ENCODE data around the gene PTGIS.

PTGIS gene

DNA sequence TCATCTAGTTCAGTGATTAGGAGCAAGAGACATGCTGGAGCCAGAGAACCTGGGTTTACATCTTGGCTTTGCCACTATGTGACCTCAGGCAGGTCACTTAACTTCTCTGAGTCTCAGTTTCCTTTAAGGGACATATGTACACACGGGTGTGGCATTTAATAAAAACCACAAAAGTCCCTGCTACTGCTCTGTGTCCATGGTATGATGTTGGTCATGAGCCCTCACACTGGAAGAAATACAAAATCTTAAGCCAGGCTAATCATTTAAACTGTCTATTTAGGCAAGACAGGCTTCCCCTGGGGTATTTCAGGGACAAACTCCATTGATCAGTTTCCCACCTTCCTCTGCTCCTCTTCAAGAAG, 12.9 kb upstream of the PTGIS start:
- TF ChIP-seq JUND (IDR thresholded peaks at IDR 0.05; ENCODE audit: low read depth): no peak
- no peak for DNase-seq (ENCODE audit: low read depth in 1 of 2, low spot score in 1 of 2)
- in situ Hi-C loops (cut with HindIII; ENCODE audit: low pct_unique_long_range_greater_than_20kb, low sequenced_read_pairs): no loop called here

DNA sequence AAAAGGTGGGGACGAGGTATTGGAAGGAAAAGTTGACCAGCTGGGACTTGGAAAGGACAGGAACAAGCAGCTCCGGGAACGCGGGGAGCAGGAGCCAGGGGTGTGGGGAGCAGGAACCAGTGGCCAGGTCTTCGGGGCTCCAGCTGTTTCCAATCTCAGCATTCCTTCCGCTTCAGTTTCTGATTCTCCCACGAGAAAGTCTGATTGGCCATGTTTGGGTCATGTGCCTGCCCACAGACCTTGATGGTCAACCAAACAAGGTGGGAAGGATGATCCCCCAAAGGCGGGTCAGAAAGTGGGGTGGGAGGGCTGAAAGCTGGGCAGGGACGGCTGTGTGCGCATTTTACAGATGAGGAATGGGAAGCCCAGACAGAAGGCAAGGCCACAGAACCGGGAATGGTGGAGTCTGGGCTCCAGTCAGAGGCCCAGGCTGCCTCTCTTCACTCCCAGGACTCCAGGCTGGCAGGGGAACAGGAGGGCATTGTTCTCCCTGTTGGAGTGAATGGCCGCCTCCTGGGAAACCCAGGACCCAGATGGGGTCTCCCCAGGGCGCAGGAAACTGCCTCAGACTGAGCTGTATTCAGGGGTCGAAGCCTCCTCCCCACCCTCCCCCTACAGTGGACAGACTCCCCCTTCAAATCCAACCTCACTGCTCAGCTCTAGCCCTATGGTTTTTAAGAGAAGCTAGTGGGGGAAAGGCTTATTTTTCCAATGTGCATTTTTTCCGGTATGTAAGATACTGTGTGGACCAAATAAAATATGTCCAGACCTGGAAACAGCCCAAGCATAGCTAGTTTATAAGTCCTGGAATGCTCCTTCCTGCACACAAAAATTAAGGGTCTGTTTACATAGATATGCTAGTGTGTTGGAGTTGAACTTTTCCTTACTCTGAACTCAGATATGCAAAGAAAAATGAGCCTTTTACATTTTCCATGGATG, 12.2 kb upstream of the PTGIS start:
- no peak for TF ChIP-seq JUND (IDR thresholded peaks at IDR 0.05; ENCODE audit: low read depth)
- in situ Hi-C loops (cut with HindIII; ENCODE audit: low pct_unique_long_range_greater_than_20kb, low sequenced_read_pairs): no loop called here
- no peak for DNase-seq (ENCODE audit: low read depth in 1 of 2, low spot score in 1 of 2)

DNA sequence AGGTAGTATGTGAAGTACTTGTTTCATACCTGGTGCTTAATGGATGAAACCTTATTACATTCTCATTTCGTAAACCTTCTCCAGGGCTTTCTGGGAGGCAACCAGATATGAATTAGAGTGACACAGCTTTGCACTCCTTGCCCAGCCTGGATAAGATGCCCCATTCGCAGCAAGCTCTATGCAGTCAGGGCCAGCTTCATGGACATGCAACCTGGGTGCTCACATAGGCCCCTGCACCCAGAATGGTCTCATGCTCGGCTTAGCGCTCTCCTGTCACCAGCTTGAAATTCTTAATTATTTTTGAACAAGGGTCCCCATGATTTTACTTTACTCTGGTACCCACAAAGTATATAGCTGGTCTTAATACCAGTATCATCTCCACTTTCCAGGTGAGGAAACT, 11.3 kb upstream of the PTGIS start:
- in situ Hi-C loops (cut with HindIII; ENCODE audit: low pct_unique_long_range_greater_than_20kb, low sequenced_read_pairs): no loop called here
- no peak for TF ChIP-seq JUND (IDR thresholded peaks at IDR 0.05; ENCODE audit: low read depth)
- no peak for DNase-seq (ENCODE audit: low read depth in 1 of 2, low spot score in 1 of 2)

DNA sequence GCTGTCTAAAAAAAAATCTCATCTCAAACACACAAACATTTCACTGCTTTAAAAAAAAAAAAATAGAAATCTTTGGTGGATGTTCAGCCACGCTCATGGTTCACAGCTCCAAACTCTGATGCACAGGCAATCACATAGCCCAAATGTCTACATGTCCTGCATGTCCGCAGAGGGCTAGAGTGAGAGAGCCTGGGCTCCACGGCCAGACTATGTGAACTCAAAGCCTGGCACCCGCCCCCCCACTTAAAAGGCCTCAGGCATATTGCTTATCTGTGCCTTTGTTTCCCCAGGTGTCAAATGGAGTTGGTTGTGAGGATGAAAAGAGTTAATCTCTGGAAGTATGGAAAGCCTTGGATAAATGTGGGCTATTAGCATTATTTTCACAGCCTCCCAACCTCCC, 10.5 kb upstream of the PTGIS start:
- in situ Hi-C loops (cut with HindIII; ENCODE audit: low pct_unique_long_range_greater_than_20kb, low sequenced_read_pairs): no loop called here
- no peak for DNase-seq (ENCODE audit: low read depth in 1 of 2, low spot score in 1 of 2)
- TF ChIP-seq JUND (IDR thresholded peaks at IDR 0.05; ENCODE audit: low read depth): no peak

DNA sequence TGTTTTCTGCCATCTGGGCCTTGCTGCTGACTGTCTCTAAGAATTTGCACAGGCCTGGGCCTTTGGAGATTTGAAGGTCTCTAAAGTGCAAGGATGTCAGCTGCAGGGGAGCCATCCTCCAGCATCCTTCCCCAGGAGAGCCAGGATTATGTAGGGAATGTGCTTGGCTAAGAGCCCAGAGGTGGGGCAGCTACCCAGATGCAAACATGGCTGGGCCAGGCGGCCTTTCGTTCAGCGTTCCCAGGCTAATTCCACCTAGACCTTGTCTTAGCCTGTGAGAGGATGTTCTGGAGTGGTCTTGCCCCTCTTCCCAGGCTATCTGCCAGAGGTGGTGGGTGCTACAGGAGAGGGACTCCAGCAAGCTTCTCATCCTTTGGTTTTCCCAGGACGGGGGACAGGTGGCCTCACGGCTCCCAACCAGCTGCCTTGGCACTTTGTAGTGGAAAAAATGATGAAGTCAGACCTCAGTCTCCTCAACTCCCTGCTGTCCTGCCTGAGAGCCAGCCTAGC, 7.7 kb upstream of the PTGIS start:
- in situ Hi-C loops (cut with HindIII; ENCODE audit: low pct_unique_long_range_greater_than_20kb, low sequenced_read_pairs): no loop called here
- no peak for DNase-seq (ENCODE audit: low read depth in 1 of 2, low spot score in 1 of 2)
- no peak for TF ChIP-seq JUND (IDR thresholded peaks at IDR 0.05; ENCODE audit: low read depth)

DNA sequence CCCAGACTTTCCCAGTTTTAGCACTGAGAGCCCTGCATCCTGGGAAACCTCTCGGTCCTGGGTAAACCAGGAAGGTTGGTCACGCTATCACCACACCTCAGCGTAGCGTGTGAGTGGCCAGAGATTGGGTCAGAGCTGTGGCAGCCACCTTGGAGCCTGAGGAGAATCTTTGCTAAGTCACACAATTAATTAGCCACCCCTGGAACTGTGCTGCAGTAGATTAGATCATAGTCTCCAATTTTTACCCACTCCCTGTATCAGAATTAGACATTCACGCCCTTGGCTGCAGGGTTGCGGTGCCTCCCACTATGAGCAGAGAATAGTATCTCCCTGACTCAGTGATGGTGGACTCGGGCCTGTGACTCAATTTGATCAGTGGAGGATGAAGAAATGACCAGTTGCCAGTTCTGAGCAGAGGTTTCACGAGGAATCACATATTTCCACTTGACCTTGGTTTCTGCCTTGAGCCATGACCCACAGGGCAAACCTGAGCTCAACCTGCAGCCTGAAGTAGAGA, 6.0 kb upstream of the PTGIS start:
- DNase-seq (ENCODE audit: low read depth in 1 of 2, low spot score in 1 of 2): no peak
- in situ Hi-C loops (cut with HindIII; ENCODE audit: low pct_unique_long_range_greater_than_20kb, low sequenced_read_pairs): no loop called here
- TF ChIP-seq JUND (IDR thresholded peaks at IDR 0.05; ENCODE audit: low read depth): no peak

DNA sequence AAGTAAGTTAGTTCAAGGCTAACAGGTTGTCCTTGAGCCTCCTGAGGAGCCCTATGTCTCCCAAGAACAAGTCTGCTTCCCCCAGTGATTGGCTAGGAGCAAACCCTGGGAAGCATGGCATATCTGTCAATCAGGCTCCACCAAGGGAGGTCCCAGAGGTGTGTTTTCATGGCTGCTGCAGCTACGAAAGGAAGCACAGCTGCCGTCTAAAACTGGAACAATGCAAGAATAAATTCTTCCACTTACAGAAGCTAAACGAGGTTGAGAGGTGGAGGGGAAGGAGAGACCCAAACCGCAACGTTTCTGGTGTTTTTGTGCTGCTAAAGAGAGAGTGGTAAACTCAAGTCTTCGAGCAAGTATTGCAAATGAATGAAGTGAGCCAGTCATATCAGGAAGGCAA, 4.9 kb upstream of the PTGIS start:
- DNase-seq (ENCODE audit: low read depth in 1 of 2, low spot score in 1 of 2): no peak
- no peak for TF ChIP-seq JUND (IDR thresholded peaks at IDR 0.05; ENCODE audit: low read depth)
- in situ Hi-C loops (cut with HindIII; ENCODE audit: low pct_unique_long_range_greater_than_20kb, low sequenced_read_pairs): no loop called here

DNA sequence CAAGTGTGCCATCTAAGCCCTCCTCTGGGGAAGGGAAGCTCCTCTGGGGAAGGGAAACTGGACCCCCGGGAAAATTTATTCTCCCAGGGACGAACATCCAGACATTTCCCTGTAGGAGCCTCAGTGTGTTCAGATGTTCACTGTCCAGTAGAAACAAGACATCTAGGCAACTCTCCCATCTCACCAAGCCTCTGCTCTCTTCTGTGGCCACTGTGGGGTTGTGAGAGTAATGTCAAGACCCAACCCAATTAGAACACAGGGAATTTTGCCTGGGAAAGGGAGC, 3.6 kb upstream of the PTGIS start:
- DNase-seq (ENCODE audit: low read depth in 1 of 2, low spot score in 1 of 2): no peak
- no peak for TF ChIP-seq JUND (IDR thresholded peaks at IDR 0.05; ENCODE audit: low read depth)
- in situ Hi-C loops (cut with HindIII; ENCODE audit: low pct_unique_long_range_greater_than_20kb, low sequenced_read_pairs): no loop called here

DNA sequence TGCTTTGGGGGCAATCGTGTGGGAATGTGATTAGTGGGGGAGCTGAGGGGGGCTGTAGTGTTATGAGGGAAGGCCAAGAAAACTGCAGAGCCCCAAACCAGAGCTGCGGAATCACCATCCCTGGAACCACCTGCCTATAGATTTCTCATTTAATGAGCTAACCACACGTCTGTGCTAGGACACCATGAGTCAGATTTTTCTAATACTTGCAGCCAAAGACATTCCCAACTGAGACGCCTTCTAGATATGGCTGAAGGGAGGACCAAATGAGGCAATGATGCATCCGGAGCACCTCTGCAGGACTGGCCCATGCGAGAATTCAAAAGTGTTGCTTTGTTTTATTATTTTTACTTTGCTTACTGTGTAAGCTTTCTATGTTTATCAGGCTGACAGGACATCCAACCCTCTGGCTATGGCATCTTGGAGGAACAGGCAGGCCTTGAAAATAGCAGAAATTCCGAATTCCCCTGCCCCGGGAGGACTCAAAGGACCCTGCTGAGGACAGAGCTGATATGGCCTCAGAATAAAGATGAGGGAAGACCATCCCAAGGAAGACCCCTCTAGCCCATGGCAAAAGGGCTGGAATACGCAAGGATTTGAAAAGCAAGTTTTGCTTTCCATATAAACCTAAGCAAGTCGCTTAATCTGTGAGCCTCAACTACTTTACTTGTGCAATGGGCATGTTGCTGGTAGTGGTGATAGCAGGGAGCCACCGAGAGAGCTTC, 3.1 kb upstream of the PTGIS start:
- TF ChIP-seq JUND (IDR thresholded peaks at IDR 0.05; ENCODE audit: low read depth): no peak
- in situ Hi-C loops (cut with HindIII; ENCODE audit: low pct_unique_long_range_greater_than_20kb, low sequenced_read_pairs): no loop called here
- no peak for DNase-seq (ENCODE audit: low read depth in 1 of 2, low spot score in 1 of 2)

DNA sequence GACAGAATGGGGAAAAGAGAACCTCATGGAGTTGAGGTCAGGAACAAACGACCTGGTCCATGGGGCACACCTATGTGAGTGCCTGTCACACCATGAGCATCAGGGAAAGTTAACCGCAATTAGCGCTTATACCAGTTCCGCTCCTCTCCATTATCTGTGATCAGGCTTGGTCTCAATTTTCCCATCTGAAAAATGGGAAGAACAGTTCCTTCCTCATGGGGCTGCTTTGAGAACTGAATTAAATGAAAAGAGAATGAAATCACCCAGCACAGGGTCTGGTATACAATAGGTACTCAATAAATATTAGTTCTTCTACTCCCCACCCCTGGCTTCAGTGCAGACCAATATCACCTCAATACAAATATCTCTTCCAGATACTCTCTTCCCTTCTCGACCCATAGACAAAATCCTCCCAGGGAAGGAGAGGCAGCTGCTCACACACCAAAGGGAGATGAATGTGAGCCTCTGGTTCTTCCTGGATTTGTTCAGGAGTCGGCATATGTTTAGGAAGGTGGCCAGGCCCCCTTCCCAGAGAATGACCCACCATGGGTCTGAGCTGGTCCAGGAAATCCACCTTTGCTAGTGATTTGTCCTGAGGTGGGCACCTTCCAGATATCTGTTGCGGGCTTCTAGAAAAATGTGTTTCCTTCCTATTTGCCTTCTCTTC, 2.4 kb upstream of the PTGIS start:
- DNase-seq (ENCODE audit: low read depth in 1 of 2, low spot score in 1 of 2): no peak
- no peak for TF ChIP-seq JUND (IDR thresholded peaks at IDR 0.05; ENCODE audit: low read depth)
- in situ Hi-C loops (cut with HindIII; ENCODE audit: low pct_unique_long_range_greater_than_20kb, low sequenced_read_pairs): no loop called here

DNA sequence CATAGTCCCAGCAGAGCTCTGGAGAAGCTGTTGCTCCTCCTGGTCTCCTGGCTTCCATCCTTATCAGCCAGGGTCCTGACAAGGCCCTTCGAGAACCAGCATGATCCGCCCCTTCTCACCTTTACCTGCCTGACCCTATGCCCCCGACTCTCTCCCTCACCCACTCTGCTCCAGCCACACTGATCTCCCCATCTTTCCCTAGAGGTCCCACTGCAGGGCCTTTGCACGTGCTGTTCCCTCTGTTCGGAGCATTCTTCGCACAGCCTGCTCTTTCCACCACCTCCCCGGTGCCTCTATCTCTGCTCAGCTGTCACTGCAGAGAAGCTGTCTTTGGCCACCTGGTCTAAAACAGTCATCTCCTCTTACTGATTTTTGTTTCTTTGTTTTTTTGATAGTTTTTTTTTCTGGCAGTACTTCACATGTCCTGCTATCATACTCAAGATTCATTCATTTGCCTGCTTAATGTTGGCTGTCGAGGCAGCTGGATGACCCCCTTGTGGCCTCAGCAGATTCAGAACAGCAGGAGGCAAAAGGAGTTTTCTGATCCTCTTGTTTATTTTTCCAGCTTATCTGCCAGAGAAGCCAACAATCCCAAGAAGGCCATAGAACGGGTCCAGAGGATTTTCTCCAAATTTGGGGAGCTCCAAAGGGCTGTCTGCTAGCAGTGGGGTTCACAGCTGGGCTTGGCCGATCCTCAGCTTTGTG, 1.6 kb upstream of the PTGIS start:
- TF ChIP-seq JUND (IDR thresholded peaks at IDR 0.05; ENCODE audit: low read depth): no peak
- no peak for DNase-seq (ENCODE audit: low read depth in 1 of 2, low spot score in 1 of 2)
- in situ Hi-C loops (cut with HindIII; ENCODE audit: low pct_unique_long_range_greater_than_20kb, low sequenced_read_pairs): no loop called here

Measured in T47D (cell line).